GM18520 (cell line): Measurements from ENCODE around the gene SCD5.
"Not testable (repeated sequence)": the region's sequence is repeated elsewhere in the genome, so short reads cannot be mapped to it uniquely, and the experiment has no call there.

ENCODE experiments used
- ATAC-seq: cut with Tn5 transposase; IDR thresholded peaks from one replicate; pipeline ENCODE4 v1.9.1; 2021; ENCODE audit not compliant: unreplicated experiment

Gene SCD5

GRCh38 chr4:82798168-82799005 is at the start of gene SCD5:
SCD5 (minus strand) TSS chr4:82798796; CDS start chr4:82798537, 259 bp downstream.
- ATAC-seq: peak; percentile 78

DNA sequence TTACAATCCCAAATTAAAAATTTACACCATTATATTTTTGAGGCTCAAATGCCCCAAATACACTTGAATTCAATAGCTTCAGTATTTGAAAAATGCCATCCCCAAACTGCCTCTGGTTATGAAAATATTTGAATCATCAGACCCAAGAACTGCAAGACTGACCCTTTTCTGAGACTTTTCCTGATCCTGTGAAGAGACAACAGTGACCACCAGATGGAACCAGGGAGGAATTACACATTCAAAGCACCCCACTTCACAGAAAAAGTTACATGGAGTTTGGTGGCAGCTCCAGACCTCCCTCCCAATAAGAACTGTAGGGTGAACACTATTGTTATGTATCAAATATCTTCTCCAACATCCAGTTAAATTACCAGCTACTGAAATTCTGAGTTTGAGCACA is 44.0 kb upstream of the SCD5 start:
- no peak for ATAC-seq

DNA sequence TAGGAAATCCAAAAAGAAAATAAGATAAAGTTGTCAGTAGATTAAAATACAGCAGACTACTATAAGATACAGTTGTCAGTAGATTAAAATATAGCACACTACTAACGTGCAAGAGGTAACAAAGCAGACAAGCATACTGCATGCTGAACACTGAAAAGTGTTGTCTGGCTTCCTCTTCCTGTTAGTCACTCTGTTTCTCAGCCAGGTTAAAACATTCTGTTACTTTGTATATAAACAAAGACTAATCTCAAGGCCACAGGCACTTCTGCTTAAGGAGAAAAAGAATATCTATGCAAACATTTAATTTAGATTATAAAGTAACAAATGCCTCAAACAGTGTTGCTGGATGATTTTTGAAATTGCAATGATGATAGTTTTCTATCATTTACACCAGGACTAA is 41.0 kb upstream of the SCD5 start:
- no peak for ATAC-seq

DNA sequence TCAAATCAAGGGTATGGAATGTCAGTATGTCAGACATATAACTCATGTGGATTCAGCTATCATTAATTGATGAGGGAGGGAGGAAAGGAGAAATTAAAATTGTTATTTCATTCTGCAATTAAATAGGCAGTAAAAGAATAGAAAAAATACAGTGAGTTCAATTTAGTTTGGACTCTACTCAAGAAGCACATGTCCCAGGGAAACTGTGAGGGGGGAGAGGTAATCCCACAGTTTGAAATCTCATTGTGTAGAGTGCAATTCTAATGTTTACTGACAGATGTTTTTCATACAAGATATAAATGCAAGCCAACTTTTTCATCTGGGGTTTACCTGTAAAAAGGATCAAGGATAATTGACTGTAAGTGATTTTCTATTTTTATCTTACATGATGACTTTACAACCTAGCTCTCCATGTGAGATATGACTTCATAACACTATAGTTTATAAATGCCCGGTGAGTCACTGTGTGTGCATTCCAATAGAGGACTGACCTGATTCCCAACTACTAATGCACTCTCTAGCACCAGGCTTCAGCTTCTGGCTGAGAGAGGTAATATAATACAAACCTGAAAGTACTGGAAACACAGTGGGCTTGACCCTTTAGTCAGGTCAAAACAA is 35.2 kb upstream of the SCD5 start:
- ATAC-seq: no peak

DNA sequence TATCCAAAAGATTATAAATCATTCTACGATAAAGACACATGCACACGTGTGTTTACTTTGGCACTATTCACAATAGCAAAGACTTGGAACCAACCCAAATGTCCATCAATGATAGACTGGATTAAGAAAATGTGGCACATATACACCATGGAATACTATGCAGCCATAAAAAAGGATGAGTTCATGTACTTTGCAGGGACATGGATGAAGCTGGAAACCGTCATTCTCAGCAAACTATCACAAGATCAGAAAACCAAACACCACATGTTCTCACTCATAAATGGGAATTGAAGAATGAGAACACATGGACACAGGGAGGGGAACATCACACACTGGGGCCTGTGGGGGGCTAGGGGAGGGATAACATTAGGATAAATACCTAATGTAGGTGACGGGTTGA is 34.5 kb upstream of the SCD5 start:
- ATAC-seq: not testable (repeated sequence)

DNA sequence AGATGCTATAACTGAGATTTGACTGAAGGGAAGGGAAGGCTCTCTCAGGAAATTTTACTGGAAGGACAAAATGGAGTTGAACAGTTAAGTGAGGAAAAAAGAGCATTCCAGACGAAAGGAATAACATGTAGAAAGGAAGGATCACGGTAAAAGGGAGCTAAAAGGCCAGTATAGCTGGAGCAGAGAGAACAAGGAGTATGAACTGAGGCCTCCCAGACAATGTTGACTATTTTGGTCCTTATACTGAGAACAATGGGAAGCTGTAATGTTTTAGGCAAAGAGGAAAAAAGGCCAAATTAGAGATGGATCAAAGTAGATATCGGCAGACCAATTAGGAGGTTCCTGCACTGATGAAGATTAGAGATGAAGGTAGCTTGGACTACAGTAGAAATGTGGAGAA is 26.8 kb upstream of the SCD5 start:
- no peak for ATAC-seq

- ATAC-seq: no peak
Observed at GRCh38 chr4:82823062-82823461, 24.5 kb upstream of the SCD5 start.

DNA sequence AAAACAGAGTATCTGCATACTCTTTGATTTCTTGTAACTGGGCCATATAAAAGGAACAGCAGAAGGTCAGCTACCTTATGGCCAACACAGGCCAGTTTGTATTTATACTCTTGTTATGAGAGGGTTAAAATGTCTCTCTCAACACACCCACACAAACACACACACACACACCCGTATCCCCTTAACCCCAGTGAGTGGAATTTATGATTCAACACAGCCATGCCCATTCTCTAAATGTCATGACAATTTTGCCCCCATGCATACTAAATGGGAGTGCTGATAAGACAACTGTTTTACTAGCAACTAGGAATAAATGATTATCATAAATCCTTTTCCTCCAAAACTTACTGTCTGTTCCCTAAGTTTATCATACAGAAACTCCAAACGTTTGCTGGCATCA is 22.1 kb upstream of the SCD5 start:
- no peak for ATAC-seq

DNA sequence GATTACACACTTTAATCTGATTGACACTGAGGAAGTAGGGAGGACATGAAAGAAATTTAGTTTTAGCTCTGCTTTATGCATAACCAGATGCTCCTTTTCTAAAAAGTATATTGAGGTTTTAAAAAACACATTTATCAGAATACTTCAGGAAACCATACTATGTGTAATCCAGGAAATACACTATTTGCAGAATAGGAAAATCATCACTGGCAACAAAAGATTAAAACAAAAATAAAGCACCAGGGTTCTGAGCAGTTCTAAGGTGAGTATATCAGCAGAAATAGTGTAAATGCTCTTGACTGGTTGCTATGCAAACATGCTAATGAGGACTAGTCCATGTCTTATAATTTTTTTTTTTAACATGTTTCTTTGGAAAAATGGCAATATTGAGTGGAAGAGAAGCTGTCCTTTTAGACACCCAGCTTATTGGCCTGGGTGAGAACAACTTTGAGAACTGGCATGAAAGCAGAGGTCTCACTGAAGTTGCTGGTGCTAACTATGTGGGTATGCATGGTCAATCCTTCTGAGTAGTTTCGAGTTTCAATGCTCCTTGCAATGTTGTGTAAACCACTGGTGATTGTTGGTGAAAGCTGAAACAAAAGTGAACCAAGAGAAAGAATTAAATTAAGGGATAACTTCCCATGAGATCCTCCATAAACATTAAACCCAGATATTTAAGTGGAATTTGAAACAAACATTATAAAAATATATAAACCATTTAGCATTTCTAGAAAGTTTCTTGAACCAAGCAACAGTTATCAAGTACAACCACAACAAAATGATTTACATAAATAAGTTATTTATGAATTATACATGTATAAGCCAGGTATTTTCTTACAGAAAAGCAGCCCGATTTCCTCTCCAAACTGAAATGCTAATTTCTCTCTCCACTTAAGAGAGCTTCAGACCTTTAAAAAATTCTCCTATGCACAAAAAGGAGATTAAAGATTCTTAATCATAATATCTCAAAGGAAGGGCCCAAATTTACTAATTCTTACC is 20.4 kb upstream of the SCD5 start:
- peak; percentile 56 for ATAC-seq

GRCh38 chr4:82816874-82817273 is 18.3 kb upstream of the SCD5 start:
- ATAC-seq: not testable (repeated sequence)

DNA sequence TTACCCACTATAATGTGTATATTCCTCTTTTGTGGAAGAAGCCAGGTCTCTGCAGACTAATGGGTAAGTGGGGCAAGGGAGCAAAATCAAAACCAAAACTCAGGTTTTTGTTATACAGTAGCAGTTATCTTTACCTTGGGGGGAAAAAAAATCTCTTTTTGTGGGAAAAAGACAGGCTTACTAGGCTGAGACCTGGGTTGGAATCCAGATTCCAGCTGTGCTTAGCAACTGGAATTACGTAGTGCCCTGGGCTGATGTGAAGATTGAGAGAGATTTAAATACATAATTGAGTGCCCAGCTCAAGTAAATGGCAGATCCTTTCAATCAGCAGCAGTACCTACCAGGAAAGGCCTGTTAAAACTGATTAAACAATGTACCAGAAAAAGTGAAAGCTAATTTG is 15.4 kb upstream of the SCD5 start:
- no peak for ATAC-seq

GRCh38 chr4:82811838-82812341 is 13.3 kb upstream of the SCD5 start:
- no peak for ATAC-seq

- ATAC-seq: no peak
Observed at GRCh38 chr4:82811392-82811791, 12.8 kb upstream of the SCD5 start.

- no peak for ATAC-seq
Observed at GRCh38 chr4:82810176-82810575, 11.6 kb upstream of the SCD5 start.

- no peak for ATAC-seq
Observed at GRCh38 chr4:82809619-82810018, 11.0 kb upstream of the SCD5 start.

DNA sequence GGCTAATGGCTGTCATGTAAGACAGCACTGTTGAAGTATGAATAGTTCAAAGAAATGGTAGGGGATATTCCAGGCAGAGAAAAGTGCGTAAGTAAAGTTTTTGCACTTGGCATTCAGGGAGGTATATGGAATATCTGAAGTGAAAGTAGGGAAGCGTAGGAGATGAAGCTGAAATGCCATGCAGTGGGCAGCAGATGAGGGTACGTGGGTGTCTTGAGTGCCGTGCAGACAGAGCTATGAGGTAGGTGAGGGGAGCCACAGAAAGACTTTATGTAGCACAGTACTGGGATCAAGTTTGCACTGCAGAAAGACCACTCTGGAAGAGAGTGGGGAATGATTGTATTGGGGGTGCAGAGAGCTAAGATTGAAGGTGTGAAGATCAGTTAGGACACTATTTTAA is 5.2 kb upstream of the SCD5 start:
- no peak for ATAC-seq

GRCh38 chr4:82802911-82803310 is 4.3 kb upstream of the SCD5 start:
- ATAC-seq: no peak

GRCh38 chr4:82801910-82802521 is 3.4 kb upstream of the SCD5 start:
- ATAC-seq: no peak

GRCh38 chr4:82799006-82799881 is 648 bp upstream of the SCD5 start:
- no peak for ATAC-seq
